H54 (cell line): ENCODE measurements around the gene NTSR1.

Experiments
- DNase-seq: peaks from one replicate; pipeline ENCODE4 v3.0.0; 2011; ENCODE audit warnings: low spot score, mixed read lengths; ENCODE audit not compliant: insufficient read length
- FAIRE-seq: peaks from 3 replicates; lab custom pipeline; 2011; peaks lifted over from hg19 to GRCh38; lab: Jason Lieb, UNC
- POLR2A ChIP-seq: IDR thresholded peaks from 2 replicates; pipeline ENCODE4 v1.6.1; 2011; ENCODE audit warnings: low read depth, mild to moderate bottlenecking, low read length

The NTSR1 gene

GRCh38 chr20:62708591-62709536, at the start of gene NTSR1:
NTSR1 (plus strand) TSS chr20:62708836; CDS start chr20:62709208, 372 bp downstream.
- DNase-seq (no peak), FAIRE-seq (no peak)
- TF ChIP-seq POLR2A: no peak

DNA sequence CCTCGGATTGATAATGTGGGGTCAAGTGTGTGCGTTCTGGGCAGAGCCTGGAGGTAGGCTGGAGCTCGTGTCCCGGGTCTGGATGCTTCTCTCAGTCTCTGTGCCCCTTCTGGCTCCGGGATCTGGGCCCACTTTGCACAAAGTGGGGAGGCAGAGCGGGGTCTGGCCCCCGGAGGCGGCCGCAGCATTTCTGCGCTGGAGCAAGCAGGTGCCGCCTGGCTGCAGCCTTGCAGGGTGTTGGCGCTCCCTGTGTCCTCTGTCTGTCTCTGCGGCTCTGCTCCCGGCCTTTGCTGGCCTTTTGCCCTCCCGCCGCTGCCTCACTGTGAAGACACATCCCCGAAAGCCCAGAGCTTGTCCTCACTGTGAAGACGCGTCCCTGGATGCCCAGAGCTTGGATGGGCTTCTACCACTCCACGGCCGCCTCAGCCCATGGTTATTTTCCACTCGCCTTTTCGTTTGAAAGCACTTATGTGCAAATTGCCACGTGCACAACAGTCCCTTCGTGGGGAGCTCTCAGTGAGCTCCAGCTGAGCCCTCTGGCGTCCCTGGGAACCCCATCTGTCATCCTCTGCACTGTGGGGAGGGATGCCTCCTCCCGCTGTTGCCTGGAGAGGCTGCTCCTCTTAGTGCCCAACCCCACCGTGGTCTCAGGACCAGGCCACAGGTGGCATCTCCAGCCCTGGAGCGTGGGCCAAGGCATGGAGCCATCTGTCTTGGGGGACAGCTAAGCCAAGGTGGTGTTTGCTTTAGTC, 49.0 kb upstream of the NTSR1 start:
- TF ChIP-seq POLR2A: no peak
- no peak for DNase-seq
- FAIRE-seq: no peak

DNA sequence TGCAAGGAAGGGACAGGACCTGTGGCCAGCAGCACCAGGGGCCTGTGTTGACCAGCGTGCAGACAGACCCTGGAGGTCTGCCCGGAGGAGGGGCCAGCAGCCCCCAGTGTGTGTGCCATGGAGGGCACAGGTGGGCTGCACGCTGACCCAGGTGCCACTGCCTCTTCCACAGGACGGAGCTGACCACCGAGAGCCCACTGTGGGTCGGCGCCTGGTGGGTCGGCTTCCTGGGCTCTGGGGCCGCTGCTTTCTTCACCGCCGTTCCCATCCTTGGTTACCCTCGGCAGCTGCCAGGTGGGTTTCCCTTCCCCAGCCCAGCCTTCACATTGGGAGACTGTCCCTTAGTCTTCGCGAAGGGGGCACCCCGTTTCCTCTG, 48.4 kb upstream of the NTSR1 start:
- no peak for TF ChIP-seq POLR2A
- FAIRE-seq: no peak

DNA sequence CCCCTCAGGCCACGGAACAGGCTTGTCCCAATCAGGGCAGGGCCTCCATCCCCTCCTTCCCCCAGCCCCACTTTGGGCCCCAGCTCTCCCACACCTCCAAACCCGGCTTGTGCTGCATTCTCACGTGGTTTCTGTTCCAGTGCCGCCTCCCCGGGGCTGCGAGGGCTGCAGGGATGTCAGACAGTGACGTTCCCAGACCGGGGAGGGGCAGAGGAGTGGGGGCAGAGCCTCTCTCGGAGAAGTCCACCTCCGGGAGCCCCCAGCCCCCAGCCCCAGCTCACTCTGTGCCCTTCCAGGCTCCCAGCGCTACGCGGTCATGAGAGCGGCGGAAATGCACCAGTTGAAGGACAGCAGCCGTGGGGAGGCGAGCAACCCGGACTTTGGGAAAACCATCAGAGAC, 47.9 kb upstream of the NTSR1 start:
- FAIRE-seq: no peak
- TF ChIP-seq POLR2A: no peak
- DNase-seq: no peak

More for the DNA sequence above, 48.4 kb upstream of the NTSR1 start:
- DNase-seq: no peak

DNA sequence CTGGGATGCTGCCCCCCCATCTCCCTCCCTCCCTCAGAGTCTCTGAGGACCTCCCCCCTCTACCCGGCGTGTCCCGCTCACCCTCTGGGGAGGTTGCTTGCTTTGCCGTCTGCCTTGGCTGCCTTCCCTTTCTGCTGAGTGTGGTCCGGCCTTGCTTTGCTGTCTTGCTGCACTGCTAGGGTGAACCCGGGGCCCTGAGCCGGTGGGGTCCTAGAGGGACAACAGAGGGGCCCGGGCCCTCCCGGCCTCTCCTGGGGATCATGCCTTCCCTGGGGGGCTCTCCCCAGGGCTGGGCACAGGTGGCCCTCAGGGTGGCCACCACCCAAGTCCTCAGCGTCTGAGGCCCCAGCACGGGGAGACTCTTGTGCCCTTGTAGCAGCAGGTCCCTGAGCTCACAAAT, 47.0 kb upstream of the NTSR1 start:
- DNase-seq (no peak), FAIRE-seq (no peak)
- TF ChIP-seq POLR2A: no peak

DNA sequence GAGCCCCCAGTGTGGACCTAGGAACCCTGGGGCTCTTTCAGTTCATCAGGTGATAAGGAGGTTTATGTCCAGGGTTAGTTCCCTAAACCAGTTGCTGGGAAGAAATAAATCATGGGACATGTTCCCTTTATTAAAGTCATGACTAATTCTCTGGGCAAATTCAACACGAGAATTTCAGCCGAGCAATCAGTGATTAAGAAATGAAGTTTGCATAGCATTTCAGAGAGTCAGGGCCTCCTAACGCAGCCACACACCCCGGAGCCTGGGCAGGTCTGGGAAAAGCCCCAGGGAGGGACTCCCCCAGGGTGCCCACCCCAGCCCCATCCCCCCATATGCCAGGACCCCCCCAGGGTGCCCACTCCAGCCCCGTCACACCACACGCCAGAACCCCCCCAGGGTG, 46.2 kb upstream of the NTSR1 start:
- FAIRE-seq: no peak
- DNase-seq: peak; percentile 64
- TF ChIP-seq POLR2A: no peak

DNA sequence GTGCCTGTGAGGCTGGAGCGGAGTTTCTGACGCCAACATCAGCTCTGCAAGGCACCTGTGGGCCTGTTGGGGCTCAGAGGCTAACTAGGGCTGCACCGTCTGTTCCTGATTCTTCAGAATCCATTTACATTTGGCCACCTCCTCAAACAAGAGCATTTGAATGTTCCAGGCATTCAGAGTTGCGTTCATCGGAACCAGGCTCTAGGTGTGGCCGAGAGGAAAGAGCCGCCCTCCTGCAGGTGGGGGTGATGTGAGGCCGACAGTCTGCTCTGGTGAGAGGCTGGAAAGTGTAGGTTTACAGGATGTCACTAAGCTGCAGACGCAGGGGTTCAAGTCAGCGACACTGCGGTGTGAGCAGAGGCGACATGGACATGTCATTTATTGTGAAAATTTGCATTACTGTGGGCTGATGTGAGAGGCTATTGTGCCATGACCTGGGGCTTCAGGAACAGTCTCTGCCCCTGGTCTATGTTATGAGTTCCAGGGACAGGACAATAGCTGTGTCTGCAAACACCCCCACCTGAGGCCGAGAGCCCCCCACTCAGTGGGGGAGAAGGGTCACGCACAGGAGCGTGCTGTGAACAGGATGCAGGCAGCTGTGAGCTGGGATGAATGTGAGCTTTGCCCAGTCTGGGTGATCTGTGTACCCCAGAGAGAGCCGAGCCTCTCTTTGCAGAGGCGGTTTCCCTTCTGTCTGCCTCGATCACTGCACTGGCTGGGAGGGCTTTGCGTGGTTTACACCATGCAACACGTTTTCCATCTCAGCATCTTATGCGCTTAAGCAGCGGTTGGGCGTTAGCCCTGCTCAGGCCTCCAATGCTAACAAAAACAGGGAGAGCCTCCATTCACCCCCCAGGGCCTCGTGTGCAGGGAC, 45.3 kb upstream of the NTSR1 start:
- no peak for FAIRE-seq
- DNase-seq: no peak
- TF ChIP-seq POLR2A: no peak

GRCh38 chr20:62664019-62664971, 44.3 kb upstream of the NTSR1 start:
- DNase-seq (no peak), FAIRE-seq (no peak)
- no peak for TF ChIP-seq POLR2A

DNA sequence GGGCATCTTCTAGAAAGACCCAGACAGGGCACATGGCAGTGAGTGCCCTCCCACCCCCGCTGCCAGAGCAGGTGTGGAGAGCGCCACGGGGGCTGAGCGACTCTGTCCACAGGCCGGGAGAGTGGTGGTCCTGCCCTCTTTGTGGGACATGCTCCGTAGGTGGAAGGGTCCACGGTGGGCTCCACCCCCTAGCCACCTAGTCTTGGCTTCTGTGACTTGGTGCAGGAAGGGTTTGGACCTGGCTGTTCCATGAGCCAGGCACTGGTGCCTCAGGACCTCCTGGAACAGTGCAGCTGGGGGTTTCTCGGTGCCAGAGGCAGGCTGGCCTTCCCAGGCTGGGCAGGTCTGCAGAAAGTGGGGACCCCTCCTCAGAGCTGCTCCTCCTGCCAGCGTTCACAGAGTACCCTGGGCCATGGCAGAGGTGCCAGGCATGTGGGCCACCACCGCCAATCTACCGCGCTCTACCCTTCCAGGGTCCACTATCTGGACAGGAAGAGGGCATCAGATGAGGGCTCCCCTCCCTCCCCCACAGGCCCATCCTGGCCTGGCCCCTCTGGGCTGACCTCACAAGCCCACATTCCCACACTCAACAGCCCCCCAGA, 43.4 kb upstream of the NTSR1 start:
- DNase-seq (no peak), FAIRE-seq (no peak)
- no peak for TF ChIP-seq POLR2A

- no peak for FAIRE-seq
- TF ChIP-seq POLR2A: no peak
- DNase-seq: no peak
Measured at GRCh38 chr20:62665826-62666735, 42.6 kb upstream of the NTSR1 start.

DNA sequence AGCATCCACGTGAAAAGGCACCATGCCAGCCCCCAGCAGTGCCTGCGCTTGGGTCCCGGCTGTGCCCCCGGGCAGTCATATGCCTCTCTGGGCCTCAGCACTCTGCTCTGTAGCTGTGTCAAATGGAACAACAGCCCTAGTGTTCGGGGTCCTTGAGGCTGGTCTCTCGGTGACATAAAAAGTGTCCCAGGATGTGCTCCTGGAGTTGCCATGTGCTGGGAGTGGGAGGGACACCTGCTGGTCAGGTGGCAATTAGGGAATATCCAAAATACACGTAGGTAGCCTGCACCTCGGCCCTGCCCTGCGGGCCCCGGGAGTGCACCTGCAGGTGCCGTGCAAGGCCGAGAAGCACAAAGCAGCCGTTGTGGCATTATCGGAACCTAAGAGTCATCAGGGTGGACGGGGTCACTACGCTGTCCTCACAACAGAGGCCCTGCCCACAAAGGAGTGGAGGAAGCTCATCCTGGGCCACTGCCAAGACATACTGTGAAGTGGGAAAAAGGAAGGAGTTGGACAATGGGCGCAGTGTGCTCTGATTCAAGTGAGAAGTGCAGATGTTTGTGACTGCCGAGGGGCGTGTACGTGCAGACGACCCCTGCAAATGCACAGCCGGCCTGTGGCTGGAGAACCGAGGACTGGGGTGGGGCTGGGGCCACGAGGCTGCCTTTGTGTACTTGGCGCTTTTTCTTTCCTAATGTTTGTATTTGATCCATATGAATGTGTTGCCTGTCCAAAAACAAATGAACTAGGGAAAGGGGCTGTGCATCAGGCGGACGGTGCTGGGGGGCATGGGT, 41.7 kb upstream of the NTSR1 start:
- DNase-seq (no peak), FAIRE-seq (no peak)
- TF ChIP-seq POLR2A: no peak
